AG09309 (cell line): ENCODE measurements around the gene SPSB3.

Source experiments
- DNase-seq: peaks from one replicate; pipeline ENCODE4 v3.0.0-alpha.2; 2010; ENCODE audit warnings: low read depth
- H3K4me3 ChIP-seq: 2 replicates; pipeline ENCODE4 v1.5.1; 2011; ENCODE audit warnings: mild to moderate bottlenecking, low read depth, low read length, moderate library complexity; ENCODE audit not compliant: control insufficient read depth
- CTCF ChIP-seq: IDR thresholded peaks from 2 replicates; pipeline ENCODE4 v1.5.1; 2011; ENCODE audit warnings: mild to moderate bottlenecking, low read depth, low read length, inconsistent platforms; ENCODE audit not compliant: insufficient read depth, control insufficient read depth; ENCODE audit errors: missing control alignments

SPSB3 gene

GRCh38 chr16:1792836-1793577 lies 10.6 kb upstream of the SPSB3 start:
- TF ChIP-seq CTCF: no peak
- no peak overlapping the region for H3K4me3 ChIP-seq
- no peak for DNase-seq

GRCh38 chr16:1791943-1792812 lies 9.8 kb upstream of the SPSB3 start:
- H3K4me3 ChIP-seq: no peak overlapping the region
- DNase-seq: no peak
- TF ChIP-seq CTCF: no peak

- H3K4me3 ChIP-seq: no peak overlapping the region
- TF ChIP-seq CTCF: no peak
- DNase-seq: no peak
Measured at GRCh38 chr16:1791256-1791942, 9.0 kb upstream of the SPSB3 start.

- no peak overlapping the region for H3K4me3 ChIP-seq
- TF ChIP-seq CTCF: no peak
- DNase-seq: no peak
Measured at GRCh38 chr16:1790611-1791255, 8.4 kb upstream of the SPSB3 start.

GRCh38 chr16:1790261-1790610 lies 7.9 kb upstream of the SPSB3 start:
- TF ChIP-seq CTCF: no peak
- no peak for DNase-seq
- no peak overlapping the region for H3K4me3 ChIP-seq

- no peak for TF ChIP-seq CTCF
Measured at GRCh38 chr16:1789643-1790045, 7.3 kb upstream of the SPSB3 start.

More at GRCh38 chr16:1789643-1790045, 7.3 kb upstream of the SPSB3 start:
- no peak overlapping the region for H3K4me3 ChIP-seq
- no peak for DNase-seq
